Loucy (cell line): ENCODE results near the gene EHD2.

Source experiments
- H2AFZ ChIP-seq: fragments of 200-600 bp; sonication (generic); 2 replicates; pipeline ENCODE4 v1.6.0; 2016; ENCODE audit warnings: antibody characterized with exemption, mild to moderate bottlenecking, low read length, moderate library complexity
- H3F3A ChIP-seq: fragments of 200-600 bp; 2 replicates; pipeline ENCODE4 v1.6.0; 2016; ENCODE audit warnings: antibody characterized with exemption, low read depth, mild to moderate bottlenecking
- H3K27me3 ChIP-seq: fragments of 200-600 bp; sonication (generic); 2 replicates; pipeline ENCODE4 v1.6.1; 2014; ENCODE audit warnings: low read length, mild to moderate bottlenecking; ENCODE audit not compliant: insufficient read depth, poor library complexity, severe bottlenecking
- H3K36me3 ChIP-seq: fragments of 200-600 bp; sonication (generic); 2 replicates; pipeline ENCODE4 v1.6.1; 2016; ENCODE audit warnings: low read length; ENCODE audit not compliant: insufficient read depth
- H3K4me1 ChIP-seq: fragments of 200-600 bp; sonication (generic); 2 replicates; pipeline ENCODE4 v1.5.1; 2014; ENCODE audit warnings: low read length, mild to moderate bottlenecking; ENCODE audit not compliant: insufficient read depth, poor library complexity, severe bottlenecking
- H3K4me2 ChIP-seq: fragments of 200-600 bp; sonication (generic); 2 replicates; pipeline ENCODE4 v1.6.0; 2014; ENCODE audit warnings: antibody characterized with exemption, low read length, low read depth, mild to moderate bottlenecking; ENCODE audit not compliant: poor library complexity, severe bottlenecking
- H3K4me3 ChIP-seq: fragments of 200-600 bp; sonication (generic); 2 replicates; pipeline ENCODE4 v1.5.1; 2014; ENCODE audit warnings: low read length, mild to moderate bottlenecking, mixed read lengths; ENCODE audit not compliant: poor library complexity, severe bottlenecking
- H3K79me2 ChIP-seq: fragments of 200-600 bp; sonication (generic); 2 replicates; pipeline ENCODE4 v1.6.1; 2014; ENCODE audit warnings: low read length; ENCODE audit not compliant: insufficient read depth
- H3K9ac ChIP-seq: fragments of 200-600 bp; sonication (generic); 2 replicates; pipeline ENCODE4 v1.6.0; 2014; ENCODE audit warnings: mild to moderate bottlenecking, low read depth, low read length, moderate library complexity; ENCODE audit not compliant: poor library complexity, severe bottlenecking
- H3K9me2 ChIP-seq: fragments of 200-600 bp; sonication (generic); replicated peaks from 2 replicates; pipeline ENCODE4 v1.6.1; 2016; ENCODE audit warnings: low read depth, low read length, mixed read lengths
- H3K9me3 ChIP-seq: fragments of 200-600 bp; sonication (generic); 2 replicates; pipeline ENCODE4 v1.6.1; 2014; ENCODE audit warnings: mild to moderate bottlenecking, antibody characterized with exemption, low read length, low read depth; ENCODE audit not compliant: insufficient read depth
- H4K20me1 ChIP-seq: fragments of 200-600 bp; sonication (generic); 2 replicates; pipeline ENCODE4 v1.6.0; 2014; ENCODE audit warnings: antibody characterized with exemption, low read length, mild to moderate bottlenecking; ENCODE audit not compliant: insufficient read depth, poor library complexity, severe bottlenecking
- EZH2phosphoT487 ChIP-seq: fragments of 200-600 bp; IDR thresholded peaks from 2 replicates; pipeline ENCODE4 v1.6.1; 2018; ENCODE audit warnings: antibody characterized with exemption, mild to moderate bottlenecking, moderate library complexity, borderline replicate concordance
- TF ChIP-seq, protein P1 (sequence below): fragments of 200-600 bp; sonication (generic); conservative IDR thresholded peaks from 2 replicates; pipeline ENCODE4 v1.5.1; 2014; ENCODE audit warnings: mild to moderate bottlenecking, antibody characterized with exemption, low read length

Gene EHD2

GRCh38 chr19:47702671-47703070 is 10.6 kb upstream of the EHD2 start:
- Histone ChIP-seq H4K20me1 (no peaks in the 10 kb centered on the region), H3K79me2 (no peaks in the 10 kb centered on the region), H3K4me2 (no peak overlapping the region), H3K4me1 (no peaks in the 10 kb centered on the region), H3K4me3 (no peak overlapping the region), H2AFZ (no peak overlapping the region), H3K36me3 (peaks cover 6% of the 10 kb centered on the region; the same call in 1 of the 2 replicates), H3K27me3 (no peaks in the 10 kb centered on the region), H3F3A (no peaks in the 10 kb centered on the region), H3K9me2 (no peaks in the 10 kb centered on the region), H3K9me3 (no peaks in the 10 kb centered on the region), H3K9ac (no peak overlapping the region)
- no peak for TF ChIP-seq EZH2phosphoT487
- TF ChIP-seq, protein P1, sequence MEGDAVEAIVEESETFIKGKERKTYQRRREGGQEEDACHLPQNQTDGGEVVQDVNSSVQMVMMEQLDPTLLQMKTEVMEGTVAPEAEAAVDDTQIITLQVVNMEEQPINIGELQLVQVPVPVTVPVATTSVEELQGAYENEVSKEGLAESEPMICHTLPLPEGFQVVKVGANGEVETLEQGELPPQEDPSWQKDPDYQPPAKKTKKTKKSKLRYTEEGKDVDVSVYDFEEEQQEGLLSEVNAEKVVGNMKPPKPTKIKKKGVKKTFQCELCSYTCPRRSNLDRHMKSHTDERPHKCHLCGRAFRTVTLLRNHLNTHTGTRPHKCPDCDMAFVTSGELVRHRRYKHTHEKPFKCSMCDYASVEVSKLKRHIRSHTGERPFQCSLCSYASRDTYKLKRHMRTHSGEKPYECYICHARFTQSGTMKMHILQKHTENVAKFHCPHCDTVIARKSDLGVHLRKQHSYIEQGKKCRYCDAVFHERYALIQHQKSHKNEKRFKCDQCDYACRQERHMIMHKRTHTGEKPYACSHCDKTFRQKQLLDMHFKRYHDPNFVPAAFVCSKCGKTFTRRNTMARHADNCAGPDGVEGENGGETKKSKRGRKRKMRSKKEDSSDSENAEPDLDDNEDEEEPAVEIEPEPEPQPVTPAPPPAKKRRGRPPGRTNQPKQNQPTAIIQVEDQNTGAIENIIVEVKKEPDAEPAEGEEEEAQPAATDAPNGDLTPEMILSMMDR: no peak

DNA sequence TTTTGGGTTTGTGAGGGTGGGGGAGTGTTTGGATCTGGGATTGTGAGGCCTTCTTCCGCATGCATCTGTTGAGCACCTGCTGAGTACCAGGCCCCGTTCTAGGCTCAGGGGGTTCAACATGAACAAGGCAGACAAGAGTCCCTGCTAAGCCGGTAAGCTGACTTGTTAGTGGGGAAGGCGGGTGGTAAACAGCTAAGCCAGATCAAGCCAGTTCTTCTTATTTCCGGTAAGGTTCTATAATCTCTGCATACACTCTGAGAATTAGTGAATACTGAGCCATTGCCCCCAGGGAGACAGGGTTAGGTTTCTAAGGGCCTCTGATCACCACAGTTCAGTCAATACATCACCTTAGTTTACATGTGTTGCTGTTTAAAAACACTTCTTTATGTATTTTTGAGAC is 9.9 kb upstream of the EHD2 start:
- Histone ChIP-seq H3K9ac (no peak overlapping the region), H3K9me3 (no peaks in the 10 kb centered on the region), H3K4me1 (no peaks in the 10 kb centered on the region), H3K4me3 (no peak overlapping the region), H3F3A (no peaks in the 10 kb centered on the region), H3K9me2 (no peaks in the 10 kb centered on the region), H2AFZ (no peak overlapping the region), H3K79me2 (no peaks in the 10 kb centered on the region), H4K20me1 (no peaks in the 10 kb centered on the region), H3K36me3 (peaks cover 6% of the 10 kb centered on the region; the same call in 1 of the 2 replicates), H3K27me3 (no peaks in the 10 kb centered on the region), H3K4me2 (no peak overlapping the region)
- TF ChIP-seq, protein P1: no peak
- no peak for TF ChIP-seq EZH2phosphoT487

DNA sequence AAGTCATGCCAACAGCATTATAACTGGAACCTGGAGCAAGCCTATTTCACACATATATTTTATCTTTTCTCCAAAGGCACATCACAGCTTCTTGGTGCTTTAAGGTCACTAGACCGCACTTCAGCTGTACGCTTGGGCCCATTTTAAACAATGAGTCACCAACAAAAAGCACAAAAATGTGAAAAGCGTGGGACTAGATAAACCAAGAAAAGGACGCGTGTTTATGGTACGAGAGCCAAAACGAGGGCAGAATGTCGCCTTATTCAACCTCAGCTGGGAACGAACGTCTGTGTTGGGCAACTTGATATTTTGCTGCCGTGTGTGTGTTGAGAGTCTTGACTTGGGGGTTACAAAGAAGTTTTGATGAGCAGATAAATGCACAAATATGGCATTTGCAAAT is 9.2 kb upstream of the EHD2 start:
- peaks cover 6% of the 10 kb centered on the region; the same call in 1 of the 2 replicates for H3K36me3 ChIP-seq
- no peaks in the 10 kb centered on the region for H4K20me1 ChIP-seq
- no peaks in the 10 kb centered on the region for H3K4me1 ChIP-seq
- H3K27me3 ChIP-seq: no peaks in the 10 kb centered on the region
- no peak overlapping the region for H2AFZ ChIP-seq
- no peaks in the 10 kb centered on the region for H3F3A ChIP-seq
- TF ChIP-seq, protein P1: no peak
- no peak for TF ChIP-seq EZH2phosphoT487
- no peaks in the 10 kb centered on the region for H3K9me3 ChIP-seq
- no peak overlapping the region for H3K4me3 ChIP-seq
- no peaks in the 10 kb centered on the region for H3K9me2 ChIP-seq
- no peak overlapping the region for H3K4me2 ChIP-seq
- H3K9ac ChIP-seq: no peak overlapping the region
- no peaks in the 10 kb centered on the region for H3K79me2 ChIP-seq
